ENCODE data around the gene C10orf67.

Gene C10orf67

GRCh38 chr10:23187155-23187554 is 157.4 kb downstream of the C10orf67 start:
- Histone ChIP-seq H3K27ac (ENCODE audit: low read depth, low read length) (no peak overlapping the region), H2AFZ (ENCODE audit: low read length, unreplicated experiment) (no peak overlapping the region), H3K4me3 (ENCODE audit: low read depth, low read length) (no peak overlapping the region), H3K27me3 (ENCODE audit: insufficient read depth, low read length) (peaks cover 87% of the 10 kb centered on the region), H3K4me1 (ENCODE audit: control insufficient read depth, insufficient read depth, low read length, unreplicated experiment) (no peaks in the 10 kb centered on the region), H3K79me2 (ENCODE audit: control insufficient read depth, insufficient read depth, low read length, unreplicated experiment) (no peaks in the 10 kb centered on the region), H3K36me3 (ENCODE audit: insufficient read depth, low read length) (no peaks in the 10 kb centered on the region)

GRCh38 chr10:23186697-23187096 is 157.9 kb downstream of the C10orf67 start:
- no peaks in the 10 kb centered on the region for H3K36me3 ChIP-seq (ENCODE audit: insufficient read depth, low read length)
- peaks cover 87% of the 10 kb centered on the region for H3K27me3 ChIP-seq (ENCODE audit: insufficient read depth, low read length)
- H3K4me3 ChIP-seq (ENCODE audit: low read depth, low read length): no peak overlapping the region
- no peak overlapping the region for H3K27ac ChIP-seq (ENCODE audit: low read depth, low read length)
- no peaks in the 10 kb centered on the region for H3K79me2 ChIP-seq (ENCODE audit: control insufficient read depth, insufficient read depth, low read length, unreplicated experiment)
- no peak overlapping the region for H2AFZ ChIP-seq (ENCODE audit: low read length, unreplicated experiment)
- H3K4me1 ChIP-seq (ENCODE audit: control insufficient read depth, insufficient read depth, low read length, unreplicated experiment): no peaks in the 10 kb centered on the region

- Histone ChIP-seq H3K27ac (ENCODE audit: low read depth, low read length) (no peak overlapping the region), H3K79me2 (ENCODE audit: control insufficient read depth, insufficient read depth, low read length, unreplicated experiment) (no peaks in the 10 kb centered on the region), H2AFZ (ENCODE audit: low read length, unreplicated experiment) (no peak overlapping the region), H3K4me1 (ENCODE audit: control insufficient read depth, insufficient read depth, low read length, unreplicated experiment) (no peaks in the 10 kb centered on the region), H3K36me3 (ENCODE audit: insufficient read depth, low read length) (no peaks in the 10 kb centered on the region), H3K4me3 (ENCODE audit: low read depth, low read length) (no peak overlapping the region), H3K27me3 (ENCODE audit: insufficient read depth, low read length) (peaks cover 87% of the 10 kb centered on the region)
Observed at GRCh38 chr10:23186178-23186577, 158.4 kb downstream of the C10orf67 start.

- H3K4me3 ChIP-seq (ENCODE audit: low read depth, low read length): no peak overlapping the region
- no peaks in the 10 kb centered on the region for H3K79me2 ChIP-seq (ENCODE audit: control insufficient read depth, insufficient read depth, low read length, unreplicated experiment)
- no peaks in the 10 kb centered on the region for H3K4me1 ChIP-seq (ENCODE audit: control insufficient read depth, insufficient read depth, low read length, unreplicated experiment)
- no peak overlapping the region for H2AFZ ChIP-seq (ENCODE audit: low read length, unreplicated experiment)
- no peaks in the 10 kb centered on the region for H3K36me3 ChIP-seq (ENCODE audit: insufficient read depth, low read length)
- H3K27me3 ChIP-seq (ENCODE audit: insufficient read depth, low read length): peaks cover 96% of the 10 kb centered on the region
- no peak overlapping the region for H3K27ac ChIP-seq (ENCODE audit: low read depth, low read length)
Observed at GRCh38 chr10:23174977-23175512, 169.6 kb downstream of the C10orf67 start.

- H3K4me3 ChIP-seq (ENCODE audit: low read depth, low read length): no peak overlapping the region
- H3K27ac ChIP-seq (ENCODE audit: low read depth, low read length): no peak overlapping the region
- peaks cover 97% of the 10 kb centered on the region for H3K27me3 ChIP-seq (ENCODE audit: insufficient read depth, low read length)
- no peaks in the 10 kb centered on the region for H3K79me2 ChIP-seq (ENCODE audit: control insufficient read depth, insufficient read depth, low read length, unreplicated experiment)
- no peak overlapping the region for H2AFZ ChIP-seq (ENCODE audit: low read length, unreplicated experiment)
- no peaks in the 10 kb centered on the region for H3K36me3 ChIP-seq (ENCODE audit: insufficient read depth, low read length)
- H3K4me1 ChIP-seq (ENCODE audit: control insufficient read depth, insufficient read depth, low read length, unreplicated experiment): no peaks in the 10 kb centered on the region
Observed at GRCh38 chr10:23174074-23174976, 170.3 kb downstream of the C10orf67 start.

GRCh38 chr10:23173214-23174073 is 171.2 kb downstream of the C10orf67 start:
- no peak overlapping the region for H2AFZ ChIP-seq (ENCODE audit: low read length, unreplicated experiment)
- no peak overlapping the region for H3K27ac ChIP-seq (ENCODE audit: low read depth, low read length)
- H3K79me2 ChIP-seq (ENCODE audit: control insufficient read depth, insufficient read depth, low read length, unreplicated experiment): no peaks in the 10 kb centered on the region
- no peaks in the 10 kb centered on the region for H3K4me1 ChIP-seq (ENCODE audit: control insufficient read depth, insufficient read depth, low read length, unreplicated experiment)
- no peaks in the 10 kb centered on the region for H3K36me3 ChIP-seq (ENCODE audit: insufficient read depth, low read length)
- no peak overlapping the region for H3K4me3 ChIP-seq (ENCODE audit: low read depth, low read length)
- peaks cover 97% of the 10 kb centered on the region for H3K27me3 ChIP-seq (ENCODE audit: insufficient read depth, low read length)

GRCh38 chr10:23172429-23173213 is 172.0 kb downstream of the C10orf67 start:
- Histone ChIP-seq H3K4me3 (ENCODE audit: low read depth, low read length) (no peak overlapping the region), H3K36me3 (ENCODE audit: insufficient read depth, low read length) (no peaks in the 10 kb centered on the region), H2AFZ (ENCODE audit: low read length, unreplicated experiment) (no peak overlapping the region), H3K4me1 (ENCODE audit: control insufficient read depth, insufficient read depth, low read length, unreplicated experiment) (no peaks in the 10 kb centered on the region), H3K27me3 (ENCODE audit: insufficient read depth, low read length) (peaks cover 97% of the 10 kb centered on the region), H3K79me2 (ENCODE audit: control insufficient read depth, insufficient read depth, low read length, unreplicated experiment) (no peaks in the 10 kb centered on the region), H3K27ac (ENCODE audit: low read depth, low read length) (no peak overlapping the region)

- Histone ChIP-seq H3K4me3 (ENCODE audit: low read depth, low read length) (no peak overlapping the region), H3K27ac (ENCODE audit: low read depth, low read length) (no peak overlapping the region), H2AFZ (ENCODE audit: low read length, unreplicated experiment) (no peak overlapping the region), H3K79me2 (ENCODE audit: control insufficient read depth, insufficient read depth, low read length, unreplicated experiment) (no peaks in the 10 kb centered on the region), H3K4me1 (ENCODE audit: control insufficient read depth, insufficient read depth, low read length, unreplicated experiment) (no peaks in the 10 kb centered on the region), H3K36me3 (ENCODE audit: insufficient read depth, low read length) (no peaks in the 10 kb centered on the region), H3K27me3 (ENCODE audit: insufficient read depth, low read length) (peaks cover 95% of the 10 kb centered on the region)
Observed at GRCh38 chr10:23171232-23171876, 173.2 kb downstream of the C10orf67 start.

GRCh38 chr10:23158370-23158769 is 186.2 kb downstream of the C10orf67 start:
- no peak overlapping the region for H3K4me3 ChIP-seq (ENCODE audit: low read depth, low read length)
- peaks cover 3% of the 10 kb centered on the region for H3K4me1 ChIP-seq (ENCODE audit: control insufficient read depth, insufficient read depth, low read length, unreplicated experiment)
- no peak overlapping the region for H2AFZ ChIP-seq (ENCODE audit: low read length, unreplicated experiment)
- no peak overlapping the region for H3K27ac ChIP-seq (ENCODE audit: low read depth, low read length)
- no peaks in the 10 kb centered on the region for H3K79me2 ChIP-seq (ENCODE audit: control insufficient read depth, insufficient read depth, low read length, unreplicated experiment)
- peaks cover 52% of the 10 kb centered on the region for H3K27me3 ChIP-seq (ENCODE audit: insufficient read depth, low read length)
- no peaks in the 10 kb centered on the region for H3K36me3 ChIP-seq (ENCODE audit: insufficient read depth, low read length)

Data from ACC112 (cell line).